ENCODE data around the gene PLA2G4E. TPM values are rescaled to one million over a fixed set of nuclear protein-coding genes. Genes with fewer than 3 reads are reported as not detected.

Gene PLA2G4E
- total RNA-seq, 5 donors from 2014 or later (not counting 1 experiment from before 2014, with no cell fraction given), result not detected

- H3K9me3 Mint-ChIP-seq, result no peaks in the 10 kb centered on the region
- CTCF ChIA-PET, result no interaction called here
- H3K4me3 ChIP-seq (ENCODE audit: control insufficient read depth in 1 of 2, extremely low read depth in 1 of 2, low read length in 1 of 2), result no peak overlapping the region
- POLR2A ChIA-PET, result interaction anchor here in 1 of 2 donors (0.6 kb wide), 1 partner anchor 1211 kb away, joined by 3 read pairs; no protein-coding TSS in a partner anchor
- no peaks in the 10 kb centered on the region for H3K27me3 Mint-ChIP-seq
- no peak overlapping the region for H3K4me3 Mint-ChIP-seq
- no peaks in the 10 kb centered on the region for H3K27me3 ChIP-seq (replicated peaks in 1 of 2; ENCODE audit: control insufficient read depth in 2 of 2, extremely low read depth in 1 of 2, insufficient read depth in 2 of 2, low read length in 1 of 2)
- H3K4me1 ChIP-seq (ENCODE audit: control insufficient read depth in 1 of 2, extremely low read depth in 1 of 2, insufficient read depth in 2 of 2, low read length in 2 of 2), result peaks cover 21 to 32% of the 10 kb centered on the region in 2 experiments
- peaks cover 42 to 56% (median 55%) of the 10 kb centered on the region in 3 donors for H3K4me1 Mint-ChIP-seq
- no peak overlapping the region for H3K27ac ChIP-seq (ENCODE audit: low read length)
- no peak for ATAC-seq (replicated peaks in 1 of 4)
- H3K9me3 ChIP-seq, result no peaks in the 10 kb centered on the region
- H3K36me3 ChIP-seq (ENCODE audit: control insufficient read depth in 2 of 2, extremely low read depth in 1 of 2, insufficient read depth in 1 of 2, low read length in 1 of 2), result no peaks in the 10 kb centered on the region
- DNase-seq, result peak in 1 of 35 experiments; percentile 15
- WGBS (ENCODE audit: insufficient coverage), result 100% methylated on average over 2 of the region's 3 CpGs
- H3K27ac Mint-ChIP-seq, result peak overlapping the region; percentile 9 to 72
- H3K36me3 Mint-ChIP-seq, result peaks cover 9% of the 10 kb centered on the region
These were observed 53.8 kb downstream of the PLA2G4E start for GRCh38 chr15:41966920-41967465.

- H3K9me3 Mint-ChIP-seq, result no peaks in the 10 kb centered on the region
- Histone ChIP-seq H3K4me3 (ENCODE audit: control insufficient read depth in 1 of 2, extremely low read depth in 1 of 2, low read length in 1 of 2) (no peak overlapping the region), H3K27ac (ENCODE audit: low read length) (no peak overlapping the region), H3K27me3 (replicated peaks in 1 of 2; ENCODE audit: control insufficient read depth in 2 of 2, extremely low read depth in 1 of 2, insufficient read depth in 2 of 2, low read length in 1 of 2) (no peaks in the 10 kb centered on the region), H3K4me1 (ENCODE audit: control insufficient read depth in 1 of 2, extremely low read depth in 1 of 2, insufficient read depth in 2 of 2, low read length in 2 of 2) (peaks cover 21 to 32% of the 10 kb centered on the region in 2 experiments), H3K9me3 (no peaks in the 10 kb centered on the region), H3K36me3 (ENCODE audit: control insufficient read depth in 2 of 2, extremely low read depth in 1 of 2, insufficient read depth in 1 of 2, low read length in 1 of 2) (no peaks in the 10 kb centered on the region)
- no peaks in the 10 kb centered on the region for H3K27me3 Mint-ChIP-seq
- H3K4me3 Mint-ChIP-seq, result no peak overlapping the region
- 73% methylated on average over 3 of the region's 4 CpGs for WGBS (ENCODE audit: insufficient coverage)
- no peak for DNase-seq
- ChIA-PET CTCF (no interaction called here), POLR2A (no interaction called here)
- H3K36me3 Mint-ChIP-seq, result peaks cover 13% of the 10 kb centered on the region
- ATAC-seq (replicated peaks in 1 of 4), result no peak
- peaks cover 46 to 62% (median 60%) of the 10 kb centered on the region in 3 donors for H3K4me1 Mint-ChIP-seq
- peak overlapping the region; percentile 9 to 19 for H3K27ac Mint-ChIP-seq
These were observed 54.4 kb downstream of the PLA2G4E start for GRCh38 chr15:41966414-41966812.

GRCh38 chr15:41965441-41966413 lies 55.1 kb downstream of the PLA2G4E start:
- ChIA-PET CTCF (no interaction called here), POLR2A (no interaction called here)
- Mint-ChIP-seq H3K27me3 (no peaks in the 10 kb centered on the region), H3K4me1 (peaks cover 44 to 62% (median 58%) of the 10 kb centered on the region in 3 donors), H3K27ac (peak overlapping the region; percentile 6 to 19), H3K36me3 (peaks cover 18% of the 10 kb centered on the region), H3K4me3 (no peak overlapping the region), H3K9me3 (no peaks in the 10 kb centered on the region)
- Histone ChIP-seq H3K36me3 (ENCODE audit: control insufficient read depth in 2 of 2, extremely low read depth in 1 of 2, insufficient read depth in 1 of 2, low read length in 1 of 2) (no peaks in the 10 kb centered on the region), H3K9me3 (no peaks in the 10 kb centered on the region), H3K4me1 (ENCODE audit: control insufficient read depth in 1 of 2, extremely low read depth in 1 of 2, insufficient read depth in 2 of 2, low read length in 2 of 2) (peaks cover 17 to 32% of the 10 kb centered on the region in 2 experiments), H3K4me3 (ENCODE audit: control insufficient read depth in 1 of 2, extremely low read depth in 1 of 2, low read length in 1 of 2) (no peak overlapping the region), H3K27ac (ENCODE audit: low read length) (no peak overlapping the region), H3K27me3 (replicated peaks in 1 of 2; ENCODE audit: control insufficient read depth in 2 of 2, extremely low read depth in 1 of 2, insufficient read depth in 2 of 2, low read length in 1 of 2) (no peaks in the 10 kb centered on the region)
- ATAC-seq (replicated peaks in 1 of 4) (no peak), DNase-seq (peak in 1 of 35 experiments; percentile 12)
- 71% methylated on average over 6 of the region's 15 CpGs for WGBS (ENCODE audit: insufficient coverage)

GRCh38 chr15:41961595-41962202 lies 59.1 kb downstream of the PLA2G4E start:
- H3K36me3 Mint-ChIP-seq, result peaks cover 19% of the 10 kb centered on the region
- ATAC-seq (replicated peaks in 1 of 4), result no peak
- peaks cover 0 to 13% of the 10 kb centered on the region in 2 experiments for H3K4me1 ChIP-seq (ENCODE audit: control insufficient read depth in 1 of 2, extremely low read depth in 1 of 2, insufficient read depth in 2 of 2, low read length in 2 of 2)
- no peaks in the 10 kb centered on the region for H3K36me3 ChIP-seq (ENCODE audit: control insufficient read depth in 2 of 2, extremely low read depth in 1 of 2, insufficient read depth in 1 of 2, low read length in 1 of 2)
- H3K9me3 Mint-ChIP-seq, result no peaks in the 10 kb centered on the region
- H3K4me1 Mint-ChIP-seq, result peaks cover 19 to 36% (median 35%) of the 10 kb centered on the region in 3 donors
- H3K27ac ChIP-seq (ENCODE audit: low read length), result no peak overlapping the region
- H3K27me3 ChIP-seq (replicated peaks in 1 of 2; ENCODE audit: control insufficient read depth in 2 of 2, extremely low read depth in 1 of 2, insufficient read depth in 2 of 2, low read length in 1 of 2), result no peaks in the 10 kb centered on the region
- H3K27me3 Mint-ChIP-seq, result no peaks in the 10 kb centered on the region
- no peak overlapping the region for H3K4me3 ChIP-seq (ENCODE audit: control insufficient read depth in 1 of 2, extremely low read depth in 1 of 2, low read length in 1 of 2)
- H3K27ac Mint-ChIP-seq, result peak overlapping the region in 1 of 2 donors; percentile 36
- no CpG with 5 or more reads among the region's 1 CpG for WGBS (ENCODE audit: insufficient coverage)
- no peak for DNase-seq
- CTCF ChIA-PET, result interaction anchor here in 1 of 2 donors (0.6 to 1.0 kb wide), 2 partner anchors 9 to 25 kb away, joined by 3 to 4 read pairs; no protein-coding TSS in a partner anchor
- POLR2A ChIA-PET, result interaction anchor here (0.6 to 1.2 kb wide), 5 partner anchors 8 to 26 kb away, joined by 3 to 4 read pairs (median 3); no protein-coding TSS in a partner anchor
- H3K4me3 Mint-ChIP-seq, result no peak overlapping the region
- H3K9me3 ChIP-seq, result no peaks in the 10 kb centered on the region

GRCh38 chr15:41961001-41961518 lies 59.8 kb downstream of the PLA2G4E start:
- POLR2A ChIA-PET, result interaction anchor here (1.0 to 1.2 kb wide), 2 partner anchors 9 to 11 kb away, joined by 3 read pairs; no protein-coding TSS in a partner anchor
- Mint-ChIP-seq H3K27me3 (no peaks in the 10 kb centered on the region), H3K27ac (peak overlapping the region in 1 of 2 donors; percentile 50), H3K4me3 (no peak overlapping the region), H3K9me3 (no peaks in the 10 kb centered on the region), H3K4me1 (peaks cover 18 to 32% (median 31%) of the 10 kb centered on the region in 3 donors), H3K36me3 (peaks cover 19% of the 10 kb centered on the region)
- CTCF ChIA-PET, result interaction anchor here in 1 of 2 donors (0.6 to 1.0 kb wide), 2 partner anchors 8 to 24 kb away, joined by 3 to 4 read pairs; no protein-coding TSS in a partner anchor
- peaks cover 0 to 2% of the 10 kb centered on the region in 2 donors for H3K36me3 ChIP-seq (ENCODE audit: control insufficient read depth in 2 of 2, extremely low read depth in 1 of 2, insufficient read depth in 1 of 2, low read length in 1 of 2)
- 80% methylated on average over 1 of the region's 2 CpGs for WGBS (ENCODE audit: insufficient coverage)
- no peak for ATAC-seq (replicated peaks in 1 of 4)
- no peaks in the 10 kb centered on the region for H3K9me3 ChIP-seq
- no peak overlapping the region for H3K27ac ChIP-seq (ENCODE audit: low read length)
- H3K4me1 ChIP-seq (ENCODE audit: control insufficient read depth in 1 of 2, extremely low read depth in 1 of 2, insufficient read depth in 2 of 2, low read length in 2 of 2), result peaks cover 0 to 11% of the 10 kb centered on the region in 2 experiments
- H3K27me3 ChIP-seq (replicated peaks in 1 of 2; ENCODE audit: control insufficient read depth in 2 of 2, extremely low read depth in 1 of 2, insufficient read depth in 2 of 2, low read length in 1 of 2), result no peaks in the 10 kb centered on the region
- no peak overlapping the region for H3K4me3 ChIP-seq (ENCODE audit: control insufficient read depth in 1 of 2, extremely low read depth in 1 of 2, low read length in 1 of 2)
- DNase-seq, result no peak
